Mammary epithelial cell (primary cell): Measurements from ENCODE around the gene AP2S1.

Source experiments
- CTCF ChIP-seq, 2 donors: IDR thresholded peaks in 1 of 2; conservative IDR thresholded peaks in 1 of 2; 2 replicates each; pipeline ENCODE4 v1.5.1; 2011 to 2012; ENCODE audit warnings: inconsistent platforms in 2 of 2, low read length in 2 of 2, mild to moderate bottlenecking in 2 of 2, control low read depth in 1 of 2, low read depth in 1 of 2; ENCODE audit not compliant: insufficient read depth in 1 of 2; ENCODE audit errors: extremely low read depth in 1 of 2
- EZH2 ChIP-seq: IDR thresholded peaks from 2 replicates; pipeline ENCODE4 v1.6.1; 2012; ENCODE audit warnings: low read length, inconsistent platforms, borderline replicate concordance

GRCh38 chr19:46813839-46814358 lies 36.7 kb downstream of the AP2S1 start:
- TF ChIP-seq CTCF (conservative IDR thresholded peaks at IDR 0.05 in 1 of 2, IDR thresholded peaks at IDR 0.05 in 1 of 2; ENCODE audit: extremely low read depth in 1 of 2, insufficient read depth in 1 of 2, low read depth in 1 of 2, low read length in 2 of 2) (no peak), EZH2 (no peak)
